HS-5 (cell line): ENCODE data around the gene NOM1.
"Not testable (repeated sequence)": the region's sequence is repeated elsewhere in the genome, so short reads cannot be mapped to it uniquely, and the experiment has no call there.

Experiments
- DNase-seq: peaks from one replicate; pipeline ENCODE4 v3.0.0-alpha.2; 2012; ENCODE audit warnings: low read depth

NOM1 gene, protein sequence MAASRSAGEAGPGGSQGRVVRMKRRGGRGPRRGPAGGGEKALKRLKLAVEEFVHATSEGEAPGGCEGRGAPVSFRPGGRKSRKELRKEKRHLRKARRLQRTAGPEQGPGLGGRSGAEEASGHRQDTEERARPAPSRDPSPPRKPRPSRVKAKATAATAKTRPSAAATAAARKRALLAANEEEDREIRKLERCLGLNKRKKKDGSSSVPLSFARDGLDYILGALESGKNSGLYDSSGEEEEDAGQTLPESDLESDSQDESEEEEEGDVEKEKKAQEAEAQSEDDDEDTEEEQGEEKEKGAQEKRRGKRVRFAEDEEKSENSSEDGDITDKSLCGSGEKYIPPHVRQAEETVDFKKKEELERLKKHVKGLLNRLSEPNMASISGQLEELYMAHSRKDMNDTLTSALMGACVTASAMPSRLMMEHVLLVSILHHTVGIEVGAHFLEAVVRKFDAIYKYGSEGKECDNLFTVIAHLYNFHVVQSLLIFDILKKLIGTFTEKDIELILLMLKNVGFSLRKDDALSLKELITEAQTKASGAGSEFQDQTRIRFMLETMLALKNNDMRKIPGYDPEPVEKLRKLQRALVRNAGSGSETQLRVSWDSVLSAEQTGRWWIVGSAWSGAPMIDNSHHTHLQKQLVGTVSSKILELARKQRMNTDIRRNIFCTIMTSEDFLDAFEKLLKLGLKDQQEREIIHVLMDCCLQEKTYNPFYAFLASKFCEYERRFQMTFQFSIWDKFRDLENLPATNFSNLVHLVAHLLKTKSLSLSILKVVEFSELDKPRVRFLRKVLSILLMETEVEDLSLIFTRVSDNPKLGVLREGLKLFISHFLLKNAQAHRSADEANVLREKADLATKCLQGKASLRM

DNA sequence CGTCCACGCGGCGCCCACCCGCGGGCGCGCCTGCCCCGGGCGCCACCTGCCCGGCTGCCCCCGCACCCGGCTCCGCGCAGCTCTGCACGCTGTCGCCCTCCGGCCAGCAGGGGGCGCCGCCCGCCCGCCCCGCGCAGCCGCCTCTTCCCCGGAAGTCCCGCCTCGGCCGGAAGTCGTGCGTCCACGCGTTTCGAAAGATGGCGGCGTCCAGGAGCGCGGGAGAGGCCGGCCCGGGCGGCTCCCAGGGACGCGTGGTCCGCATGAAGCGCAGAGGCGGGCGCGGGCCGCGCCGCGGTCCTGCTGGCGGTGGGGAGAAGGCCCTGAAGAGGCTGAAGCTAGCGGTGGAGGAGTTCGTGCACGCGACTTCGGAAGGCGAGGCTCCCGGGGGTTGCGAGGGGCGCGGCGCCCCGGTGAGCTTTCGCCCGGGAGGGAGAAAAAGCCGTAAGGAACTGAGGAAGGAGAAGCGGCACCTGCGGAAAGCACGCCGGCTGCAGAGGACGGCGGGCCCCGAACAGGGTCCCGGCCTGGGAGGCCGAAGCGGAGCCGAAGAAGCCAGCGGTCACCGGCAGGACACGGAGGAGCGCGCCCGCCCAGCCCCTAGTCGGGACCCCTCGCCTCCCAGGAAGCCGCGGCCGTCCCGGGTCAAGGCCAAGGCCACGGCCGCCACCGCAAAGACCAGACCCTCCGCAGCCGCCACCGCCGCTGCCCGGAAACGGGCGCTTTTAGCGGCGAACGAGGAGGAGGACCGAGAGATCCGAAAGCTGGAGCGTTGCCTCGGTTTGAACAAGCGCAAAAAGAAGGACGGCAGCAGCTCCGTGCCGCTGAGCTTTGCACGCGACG is at the start of gene NOM1:
TSS of gene NOM1 (plus strand) at position 172 of the 840 bp plus-strand sequence. CDS start at position 198, 26 bp downstream.
- DNase-seq, result peak; percentile 31

DNA sequence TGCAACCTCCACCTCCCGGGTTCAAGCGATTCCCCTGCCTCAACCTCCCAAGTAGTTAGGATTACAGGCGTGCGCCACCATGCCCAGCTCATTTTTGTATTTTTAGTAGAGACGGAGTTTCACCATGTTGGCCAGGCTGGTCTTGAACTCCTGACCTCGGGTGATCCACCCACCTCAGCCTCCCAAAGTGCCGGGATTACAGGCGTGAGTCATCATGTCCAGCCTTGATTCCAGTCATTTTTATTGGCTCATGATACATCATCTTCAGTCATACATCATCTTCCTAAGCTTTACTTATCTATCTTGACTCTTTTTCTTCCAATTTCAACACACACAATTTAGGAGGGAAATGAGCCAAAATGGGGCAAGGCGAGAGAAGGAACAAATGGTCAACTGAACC is 49.4 kb upstream of the NOM1 start:
- DNase-seq, result not testable (repeated sequence)

DNA sequence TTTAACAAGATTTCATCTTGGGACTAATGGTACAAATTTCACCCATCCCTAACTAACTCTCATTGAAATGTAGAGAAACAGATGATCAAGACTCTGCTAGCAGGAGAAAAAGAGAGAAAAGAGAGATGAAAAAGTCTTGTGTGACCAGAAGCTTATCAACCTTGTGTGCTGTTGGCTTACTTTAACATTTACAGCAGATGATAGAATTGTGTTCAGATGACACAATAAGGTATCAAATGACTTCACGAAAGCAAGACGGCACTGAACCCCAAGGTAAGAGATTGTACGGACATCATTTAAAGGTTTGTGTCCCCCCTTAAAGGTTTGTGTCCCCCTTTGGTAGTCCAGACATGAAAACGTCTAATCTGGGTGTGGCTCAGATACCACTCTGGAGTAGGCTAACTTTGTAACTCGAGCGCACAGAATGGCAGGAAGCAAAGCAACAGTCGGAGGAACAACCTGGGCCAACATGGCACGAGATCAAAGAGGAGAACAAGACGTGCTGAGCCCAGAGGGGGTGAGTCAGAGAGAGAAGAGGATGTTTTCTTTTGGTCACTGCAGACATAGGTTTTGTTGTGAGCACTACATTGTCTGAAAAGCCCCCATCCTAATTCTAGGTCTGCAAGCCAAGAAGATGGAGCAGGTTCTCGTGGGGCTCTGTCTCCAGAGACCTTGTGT is 46.1 kb upstream of the NOM1 start:
- no peak for DNase-seq

DNA sequence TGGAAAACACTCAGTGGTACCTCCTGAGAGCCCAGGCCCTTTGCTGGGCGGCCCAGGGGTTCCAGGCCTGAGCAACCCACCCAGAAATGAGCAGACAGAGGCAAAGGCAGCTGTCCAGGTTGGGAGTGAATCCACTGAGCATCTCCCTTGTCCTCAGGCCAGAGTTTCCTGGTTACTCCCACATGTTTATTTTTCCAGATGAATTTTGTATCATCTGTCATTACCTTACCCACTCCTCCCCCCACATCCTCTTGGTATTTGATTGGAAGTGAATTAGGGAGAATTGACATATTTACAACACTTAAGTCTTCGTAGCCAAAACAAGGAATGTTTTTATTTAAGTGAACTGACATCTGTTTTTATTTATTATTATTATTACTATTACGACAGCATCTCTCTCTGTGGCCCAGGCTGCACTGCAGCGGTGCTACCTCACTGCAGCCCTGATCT is 43.3 kb upstream of the NOM1 start:
- no peak for DNase-seq

DNA sequence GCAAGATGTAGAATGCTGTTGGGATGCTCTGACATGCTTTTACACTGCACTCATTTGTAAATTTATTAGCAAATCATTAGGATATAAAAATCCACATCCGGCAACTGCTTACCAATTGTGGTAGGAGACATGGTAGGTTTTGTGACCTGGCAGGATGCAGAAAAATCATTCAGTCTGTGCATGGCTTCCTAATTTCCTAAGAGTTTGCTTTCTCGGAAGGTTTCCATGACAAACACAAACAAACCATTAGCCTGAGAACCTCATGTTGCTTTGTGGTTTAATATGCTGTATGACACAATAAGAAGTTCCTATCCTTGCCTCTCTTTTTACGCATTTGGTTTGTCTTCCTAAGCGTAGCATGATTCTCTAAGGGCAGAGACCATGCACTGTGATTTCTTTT is 41.9 kb upstream of the NOM1 start:
- no peak for DNase-seq

DNA sequence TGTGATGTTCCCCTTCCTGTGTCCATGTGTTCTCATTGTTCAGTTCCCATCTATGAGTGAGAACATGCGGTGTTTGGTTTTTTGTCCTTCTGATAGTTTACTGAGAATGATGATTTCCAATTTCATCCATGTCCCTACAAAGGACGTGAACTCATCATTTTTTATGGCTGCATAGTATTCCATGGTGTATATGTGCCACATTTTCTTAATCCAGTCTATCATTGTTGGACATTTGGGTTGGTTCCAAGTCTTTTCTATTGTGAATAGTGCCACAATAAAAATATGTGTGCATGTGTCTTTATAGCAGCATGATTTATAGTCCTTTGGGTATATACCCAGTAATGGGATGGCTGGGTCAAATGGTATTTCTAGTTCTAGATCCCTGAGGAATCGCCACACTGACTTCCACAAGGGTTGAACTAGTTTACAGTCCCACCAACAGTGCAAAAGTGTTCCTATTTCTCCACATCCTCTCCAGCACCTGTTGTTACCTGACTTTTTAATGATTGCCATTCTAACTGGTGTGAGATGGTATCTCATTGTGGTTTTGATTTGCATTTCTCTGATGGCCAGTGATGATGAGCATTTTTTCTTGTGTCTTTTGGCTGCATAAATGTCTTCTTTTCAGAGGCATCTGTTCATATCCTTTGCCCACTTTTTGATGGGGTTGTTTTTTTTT is 39.8 kb upstream of the NOM1 start:
- DNase-seq, result not testable (repeated sequence)

DNA sequence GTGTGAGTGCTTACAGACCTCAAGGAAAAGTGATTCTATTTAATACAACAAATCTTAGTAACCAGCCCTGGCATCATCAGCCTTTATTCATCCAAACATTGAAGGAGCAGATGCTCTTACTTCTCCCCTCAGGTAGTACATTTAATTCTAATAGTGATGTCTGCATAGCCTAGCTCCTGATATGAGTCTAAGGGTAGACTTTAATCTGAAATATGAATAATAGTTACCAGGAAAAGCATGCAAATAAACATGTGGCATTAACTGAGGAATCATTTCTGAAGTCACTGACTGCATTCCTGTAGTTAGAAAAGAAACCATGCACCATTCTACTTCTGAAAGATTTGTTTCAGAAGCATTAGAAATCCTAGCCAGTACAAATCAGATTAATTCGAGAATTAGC is 30.9 kb upstream of the NOM1 start:
- no peak for DNase-seq

DNA sequence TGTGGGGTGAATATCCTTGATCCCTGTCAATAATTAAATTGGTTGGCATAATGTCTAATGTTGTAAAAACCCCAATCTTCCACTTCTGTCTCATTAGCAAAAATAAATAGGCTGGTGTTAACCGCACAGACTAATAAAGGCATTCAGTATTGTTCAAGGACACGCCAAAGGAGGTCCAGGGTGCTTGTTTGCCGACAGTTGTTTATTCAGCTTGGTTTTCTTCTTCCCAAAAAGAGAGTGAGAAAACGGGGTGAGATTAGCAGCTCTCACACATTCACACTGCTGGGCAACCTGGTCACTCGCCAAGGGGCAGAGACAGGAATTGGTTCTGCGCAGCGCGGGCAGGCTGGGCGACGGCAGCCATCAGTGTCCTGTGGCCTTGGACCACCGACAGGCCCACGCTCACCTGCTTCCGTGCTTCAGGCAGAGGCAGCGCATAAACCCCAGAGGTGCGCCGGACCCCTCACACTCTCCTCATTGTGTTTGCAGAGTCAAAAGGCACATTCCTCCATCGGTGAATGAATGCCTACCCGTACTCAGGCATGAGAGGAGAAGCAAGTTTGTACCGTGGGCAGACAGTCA is 30.3 kb upstream of the NOM1 start:
- DNase-seq, result no peak

DNA sequence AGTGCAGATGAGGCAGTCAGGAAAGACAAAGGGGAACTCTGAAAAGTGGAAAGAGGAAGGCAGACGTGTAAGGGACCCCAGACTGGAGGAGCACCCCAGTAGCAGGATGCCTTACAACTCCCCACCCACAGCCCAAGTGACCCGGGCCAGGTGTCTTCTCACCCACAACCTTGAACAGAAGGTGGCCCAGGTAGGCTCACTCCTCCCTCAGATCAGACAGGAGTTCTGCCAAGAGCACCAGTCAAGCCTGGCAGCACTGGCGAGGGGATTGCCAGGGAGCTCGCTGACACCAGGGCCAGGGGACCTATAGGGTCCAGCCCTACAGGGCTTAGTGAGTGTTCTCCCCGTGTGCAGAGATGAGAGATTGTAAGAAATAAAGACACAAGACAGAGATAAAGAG is 29.4 kb upstream of the NOM1 start:
- DNase-seq, result no peak

DNA sequence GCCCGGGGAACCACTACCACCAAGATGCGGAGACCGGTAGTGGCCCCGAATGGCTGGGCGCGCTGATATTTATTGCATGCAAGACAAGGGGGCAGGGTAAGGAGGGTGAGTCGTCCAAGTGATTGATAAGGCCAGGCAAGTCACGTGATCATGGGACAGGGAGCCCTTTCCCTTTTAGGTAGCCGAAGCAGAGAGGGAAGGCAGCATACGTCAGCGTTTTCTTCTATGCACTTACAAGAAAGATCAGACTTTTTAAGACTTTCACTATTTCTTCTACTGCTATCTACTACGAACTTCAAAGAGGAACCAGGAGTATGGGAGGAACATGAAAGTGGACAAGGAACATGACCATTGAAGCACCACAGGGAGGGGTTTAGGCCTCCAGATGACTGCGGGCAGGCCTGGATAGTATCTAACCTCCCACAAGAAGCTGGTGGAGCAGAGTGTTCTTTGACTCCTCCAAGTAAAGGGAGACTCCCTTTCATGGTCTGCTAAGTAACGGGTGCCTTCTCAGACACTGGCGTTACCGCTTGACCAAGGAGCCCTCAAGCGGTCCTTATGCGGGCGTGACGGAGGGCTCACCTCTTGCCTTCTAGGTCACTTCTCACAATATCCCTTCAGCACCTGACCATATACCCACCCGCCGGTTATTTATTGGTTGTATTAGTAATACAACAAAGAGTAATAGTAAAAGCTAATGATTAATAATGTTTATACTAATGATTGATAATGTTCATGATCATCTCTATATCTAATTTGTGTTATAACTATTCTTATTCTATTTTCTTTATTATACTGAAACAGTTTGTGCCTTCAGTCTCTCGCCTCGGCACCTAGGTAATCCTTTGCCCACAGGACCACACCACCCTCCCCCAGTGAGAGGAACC is 28.8 kb upstream of the NOM1 start:
- DNase-seq, result not testable (repeated sequence)

DNA sequence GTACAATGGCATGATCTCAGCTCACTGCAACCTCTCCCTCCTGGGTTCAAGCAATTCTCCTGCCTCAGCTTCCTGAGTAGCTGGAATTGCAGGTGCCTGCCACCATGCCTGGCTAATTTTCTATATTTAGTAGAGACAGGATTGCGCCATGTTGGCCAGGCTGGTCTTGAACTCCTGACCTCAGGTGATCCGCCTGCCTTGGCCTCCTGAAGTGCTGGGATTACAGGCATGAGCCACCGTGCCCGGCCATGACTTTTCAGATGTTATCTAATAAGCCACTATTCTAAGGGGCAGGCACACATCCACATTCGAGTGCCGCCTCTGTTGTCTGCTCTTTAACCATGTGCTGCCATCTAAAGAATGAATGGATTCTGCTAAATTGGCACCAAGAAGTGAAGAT is 27.2 kb upstream of the NOM1 start:
- DNase-seq, result not testable (repeated sequence)

DNA sequence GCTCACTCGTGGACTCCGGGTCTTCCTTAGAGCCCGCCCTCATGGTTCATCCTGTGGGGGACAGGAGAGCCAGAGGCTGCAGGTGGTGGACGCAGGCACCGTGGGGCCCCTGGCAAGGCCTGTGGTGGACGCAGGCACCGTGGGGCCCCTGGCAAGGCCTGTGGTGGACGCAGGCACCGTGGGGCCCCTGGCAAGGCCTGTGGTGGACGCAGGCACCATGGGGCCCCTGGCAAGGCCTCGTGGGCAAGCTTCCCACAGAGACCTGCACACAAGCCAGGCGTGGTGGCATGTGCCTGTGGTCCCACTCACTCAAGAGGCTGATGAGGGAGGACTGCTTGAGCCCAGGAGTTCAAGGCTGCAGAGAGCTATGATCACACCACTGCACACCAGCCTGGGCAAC is 23.7 kb upstream of the NOM1 start:
- not testable (repeated sequence) for DNase-seq

DNA sequence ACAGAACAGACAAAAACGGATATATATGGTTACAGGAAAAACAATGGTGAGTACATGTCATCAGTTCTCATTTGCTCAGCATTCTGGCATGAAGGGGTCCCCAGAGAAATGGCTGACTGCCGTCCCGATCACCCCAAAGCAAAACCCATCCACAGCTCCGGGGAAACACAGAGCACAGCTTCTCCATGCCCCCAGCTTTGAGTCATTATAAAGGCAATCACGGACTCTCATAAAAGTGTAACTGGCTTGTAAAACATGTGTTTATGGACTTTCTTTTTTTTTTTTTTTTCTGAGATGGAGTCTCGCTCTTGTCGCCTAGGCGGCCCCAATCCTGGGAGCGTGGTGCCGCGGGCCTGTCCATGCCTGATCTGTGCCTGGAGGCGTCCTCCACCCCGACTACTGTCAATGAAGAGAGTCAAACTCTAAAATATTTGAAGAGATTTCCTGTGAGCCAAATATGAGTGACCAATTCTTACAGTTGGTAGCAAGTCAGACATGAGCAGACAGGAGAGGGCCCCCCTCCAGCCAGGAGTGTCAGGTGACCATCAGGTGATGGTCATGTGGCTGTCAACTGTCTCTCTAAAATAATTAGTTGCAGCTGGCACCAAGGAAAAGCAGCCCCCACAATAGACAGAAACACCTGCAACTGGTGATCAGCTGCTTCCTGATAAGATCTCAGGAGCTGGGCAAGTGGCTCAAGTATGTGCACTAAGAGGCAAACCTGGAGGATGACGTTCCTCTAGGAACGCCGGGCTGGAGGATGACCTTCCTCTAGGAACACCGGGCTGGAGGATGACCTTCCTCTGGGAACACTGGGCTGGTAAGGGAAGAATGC is 21.7 kb upstream of the NOM1 start:
- no peak for DNase-seq

DNA sequence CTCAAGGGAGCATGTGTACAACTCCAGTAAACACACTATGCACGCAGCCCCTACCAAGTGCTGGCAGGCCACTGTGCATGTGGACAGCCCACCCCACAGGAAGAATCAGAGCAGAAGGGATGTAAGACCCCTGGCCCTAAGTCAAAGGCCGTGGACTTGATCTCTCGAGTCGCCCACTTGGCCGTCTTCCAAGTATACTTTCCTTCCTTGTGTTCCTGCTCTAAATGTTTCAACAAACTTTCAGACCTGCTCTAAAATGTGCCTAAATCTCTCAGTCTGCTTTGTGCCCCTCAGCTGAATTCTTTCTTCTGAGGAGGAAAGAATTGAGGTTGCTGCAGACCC is 21.1 kb upstream of the NOM1 start:
- no peak for DNase-seq

DNA sequence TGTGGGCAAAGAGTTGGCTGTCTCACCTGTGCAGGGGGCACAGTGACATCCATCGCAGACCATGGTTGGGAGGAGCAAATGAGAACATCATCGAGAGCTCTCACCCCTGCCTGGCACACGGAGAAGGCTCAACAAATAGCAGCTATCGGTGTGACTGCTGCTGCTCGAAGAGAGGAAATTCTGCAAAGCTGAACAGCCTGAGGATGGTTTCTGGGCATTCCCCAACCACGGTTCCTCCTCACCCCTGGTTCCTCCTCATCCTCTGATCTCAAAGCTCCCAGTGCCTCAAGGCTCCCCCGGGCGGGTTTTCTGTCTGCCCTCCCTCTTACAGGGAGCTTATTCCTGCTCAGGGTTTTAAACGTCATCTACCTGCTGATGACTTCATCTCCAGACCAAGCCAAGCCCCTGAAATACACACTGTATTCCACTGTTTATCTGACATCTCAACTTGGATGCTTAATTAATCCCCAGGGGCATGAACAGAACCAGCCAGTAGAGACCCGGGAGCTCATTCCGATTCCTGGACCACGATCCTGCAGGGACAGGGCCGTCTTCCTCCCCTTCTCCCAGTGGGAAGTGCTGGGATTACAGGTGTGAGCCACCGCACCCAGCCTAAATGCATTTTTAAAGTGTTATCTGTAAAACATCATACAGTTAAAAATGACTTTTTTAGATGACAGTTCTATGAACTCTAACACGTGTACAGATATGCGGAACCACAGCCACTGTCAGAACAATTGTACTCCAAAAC is 19.5 kb upstream of the NOM1 start:
- DNase-seq, result no peak

DNA sequence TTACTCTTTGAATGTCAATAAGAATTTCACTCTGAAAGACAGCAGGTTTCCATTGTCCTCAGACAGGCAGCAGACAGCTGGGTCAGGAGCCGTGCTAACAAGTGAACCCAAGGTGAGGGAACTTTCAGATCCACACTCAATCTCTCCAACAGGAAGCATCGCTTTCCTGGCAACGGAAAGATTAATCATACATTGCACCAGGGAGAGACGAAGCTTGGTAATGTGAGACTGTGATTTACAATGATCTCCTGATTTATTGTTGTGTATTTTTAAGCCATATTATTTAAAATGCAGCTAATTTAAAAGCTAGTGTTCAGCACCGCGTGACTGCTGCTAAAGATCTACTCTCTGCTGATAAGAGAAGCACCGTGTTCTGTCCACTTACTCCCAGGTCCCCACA is 17.5 kb upstream of the NOM1 start:
- DNase-seq, result no peak

DNA sequence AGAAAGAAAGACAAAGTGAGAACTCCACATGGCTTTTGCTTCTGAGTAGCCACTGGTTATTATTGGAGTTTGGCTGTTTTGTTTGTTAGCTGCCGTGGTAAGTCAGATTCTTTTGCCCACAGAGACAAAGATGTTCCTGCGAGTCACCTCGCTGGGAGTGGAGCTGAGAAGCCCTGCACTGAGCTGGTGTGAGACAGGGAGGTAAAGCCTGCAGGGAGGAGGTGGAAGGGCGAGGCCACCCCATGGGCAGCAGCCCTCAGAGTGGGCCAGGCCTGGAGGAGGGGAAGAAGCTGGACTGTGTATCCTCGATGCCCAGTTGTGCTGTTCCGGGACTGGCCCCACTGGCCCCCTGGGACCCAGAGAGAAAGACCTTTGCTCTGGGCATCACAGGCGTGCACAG is 14.3 kb upstream of the NOM1 start:
- no peak for DNase-seq

DNA sequence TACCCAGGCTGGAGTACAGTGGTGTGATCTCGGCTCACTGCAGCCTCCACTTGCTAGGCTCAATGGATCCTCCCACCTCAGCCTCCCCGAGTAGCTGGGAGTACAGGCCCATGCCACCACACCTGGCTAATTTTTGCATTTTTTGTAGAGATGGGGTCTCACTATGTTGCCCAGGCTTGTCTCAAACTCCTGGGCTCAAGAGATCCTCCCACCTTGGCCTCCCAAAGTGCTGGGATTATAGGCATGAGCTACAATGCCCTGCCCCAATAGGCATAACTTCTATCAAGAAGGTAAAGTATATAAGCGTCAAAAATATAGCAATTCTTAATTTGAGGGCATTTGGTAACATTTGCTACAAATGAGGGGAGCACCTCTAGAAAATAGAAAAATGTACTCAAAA is 12.7 kb upstream of the NOM1 start:
- DNase-seq, result not testable (repeated sequence)
